Measurements from ENCODE around the gene RAB3A.
"Not testable (repeated sequence)": the region's sequence is repeated elsewhere in the genome, so short reads cannot be mapped to it uniquely, and the experiment has no call there.

RAB3A gene

GRCh38 chr19:18167975-18168645 lies 35.7 kb downstream of the RAB3A start:
- no peak for FAIRE-seq

GRCh38 chr19:18167011-18167410 lies 36.8 kb downstream of the RAB3A start:
- no peak for FAIRE-seq

GRCh38 chr19:18165794-18166544 lies 37.9 kb downstream of the RAB3A start:
- no peak for FAIRE-seq

- FAIRE-seq: no peak
Observed at GRCh38 chr19:18164072-18164471, 39.8 kb downstream of the RAB3A start.

- FAIRE-seq: no peak
Observed at GRCh38 chr19:18161636-18162002, 42.2 kb downstream of the RAB3A start.

- no peak for FAIRE-seq
Observed at GRCh38 chr19:18160971-18161635, 42.7 kb downstream of the RAB3A start.

- no peak for FAIRE-seq
Observed at GRCh38 chr19:18160493-18160970, 43.3 kb downstream of the RAB3A start.

GRCh38 chr19:18159810-18160209 lies 44.0 kb downstream of the RAB3A start:
- FAIRE-seq: no peak

- FAIRE-seq: not testable (repeated sequence)
Observed at GRCh38 chr19:18159059-18159616, 44.7 kb downstream of the RAB3A start.

- no peak for FAIRE-seq
Observed at GRCh38 chr19:18158467-18158866, 45.4 kb downstream of the RAB3A start.

GRCh38 chr19:18157465-18158063 lies 46.3 kb downstream of the RAB3A start:
- no peak for FAIRE-seq

- no peak for FAIRE-seq
Observed at GRCh38 chr19:18156841-18157464, 46.9 kb downstream of the RAB3A start.

GRCh38 chr19:18156268-18156667 lies 47.6 kb downstream of the RAB3A start:
- no peak for FAIRE-seq

- FAIRE-seq: no peak
Observed at GRCh38 chr19:18155095-18156087, 48.5 kb downstream of the RAB3A start.

GRCh38 chr19:18153556-18154134 lies 50.2 kb downstream of the RAB3A start:
- no peak for FAIRE-seq

- FAIRE-seq: no peak
Observed at GRCh38 chr19:18152817-18153555, 50.9 kb downstream of the RAB3A start, which contains the start of gene PIK3R2. Gene PIK3R2 (plus strand): TSS chr19:18153163. CDS start chr19:18155880, 2,717 bp downstream.

GRCh38 chr19:18152442-18152816 lies 51.4 kb downstream of the RAB3A start:
- FAIRE-seq: peak; percentile 75

GRCh38 chr19:18150776-18151624 lies 52.8 kb downstream of the RAB3A start:
- no peak for FAIRE-seq

GRCh38 chr19:18149596-18149975 lies 54.3 kb downstream of the RAB3A start:
- no peak for FAIRE-seq
